Measurements from ENCODE around the gene TIMP4.

Gene TIMP4

GRCh38 chr3:12143949-12144504, 14.7 kb downstream of the TIMP4 start:
- no peak for DNase-seq

- no peak for DNase-seq
Observed at GRCh38 chr3:12142476-12142875, 16.2 kb downstream of the TIMP4 start.

GRCh38 chr3:12141350-12141749, 17.4 kb downstream of the TIMP4 start:
- no peak for DNase-seq

GRCh38 chr3:12139111-12139511, 19.6 kb downstream of the TIMP4 start:
- no peak for DNase-seq

GRCh38 chr3:12138044-12138443, 20.7 kb downstream of the TIMP4 start:
- no peak for DNase-seq

GRCh38 chr3:12136371-12136770, 22.3 kb downstream of the TIMP4 start:
- no peak for DNase-seq

GRCh38 chr3:12135029-12135657, 23.6 kb downstream of the TIMP4 start:
- no peak for DNase-seq

- no peak for DNase-seq
Observed at GRCh38 chr3:12132881-12133280, 25.8 kb downstream of the TIMP4 start.

GRCh38 chr3:12131351-12132090, 27.2 kb downstream of the TIMP4 start:
- no peak for DNase-seq

- DNase-seq, result no peak
Observed at GRCh38 chr3:12127391-12127790, 31.3 kb downstream of the TIMP4 start.

GRCh38 chr3:12125772-12126171, 32.9 kb downstream of the TIMP4 start:
- no peak for DNase-seq

- no peak for DNase-seq
Observed at GRCh38 chr3:12121466-12121865, 37.2 kb downstream of the TIMP4 start.

- DNase-seq, result no peak
Observed at GRCh38 chr3:12120374-12121140, 38.2 kb downstream of the TIMP4 start.

GRCh38 chr3:12117473-12117872, 41.2 kb downstream of the TIMP4 start:
- DNase-seq, result no peak

- DNase-seq, result no peak
Observed at GRCh38 chr3:12116870-12117269, 41.8 kb downstream of the TIMP4 start.

GRCh38 chr3:12115849-12116248, 42.9 kb downstream of the TIMP4 start:
- no peak for DNase-seq

GRCh38 chr3:12115104-12115503, 43.6 kb downstream of the TIMP4 start:
- DNase-seq, result no peak

- DNase-seq, result no peak
Observed at GRCh38 chr3:12114251-12114650, 44.5 kb downstream of the TIMP4 start.

GRCh38 chr3:12107071-12107713, 51.5 kb downstream of the TIMP4 start:
- no peak for DNase-seq
